ENCODE measurements around the gene INTS3. TPM values are rescaled to one million over a fixed set of nuclear protein-coding genes. Genes with fewer than 3 reads are reported as not detected.

Gene INTS3
- total and polyA plus RNA-seq, 12 donors: 25.4 to 46.1 (median 31.1) TPM

GRCh38 chr1:153794624-153795329, 66.9 kb downstream of the INTS3 start:
- WGBS, 2 donors: 64 to 66% methylated on average over 12 to 14 of the region's 14 CpGs
- no peaks in the 10 kb centered on the region for H3K9me3 ChIP-seq
- H3K36me3 ChIP-seq: peaks cover 0 to 3% (median 0%) of the 10 kb centered on the region in 9 donors
- DNase-seq (no peak), ATAC-seq (no peak)
- H3K4me1 ChIP-seq: peaks cover 0 to 33% (median 17%) of the 10 kb centered on the region in 9 donors
- intact Hi-C loops (cut with DNase I): loop anchor here in 6 of 10 donors (5.0 to 10.0 kb wide), 7 partner anchors 128 to 193 kb away; partner anchors contain the start of genes DENND4B (in 3 of the 6), RAB13 (in 2 of the 6), CREB3L4 (in 1 of the 6) and CRTC2 (in 1 of the 6)
- H3K27ac ChIP-seq: no peak overlapping the region
- H3K27me3 ChIP-seq: no peaks in the 10 kb centered on the region
- H3K4me3 ChIP-seq: no peak overlapping the region
- TF ChIP-seq CTCF (IDR thresholded peaks at IDR 0.05): no peak

GRCh38 chr1:153795330-153795837, 67.5 kb downstream of the INTS3 start:
- intact Hi-C loops (cut with DNase I): loop anchor here in 5 of 10 donors (5.0 to 10.0 kb wide), 7 partner anchors 127 to 192 kb away; partner anchors contain the start of genes DENND4B (in 3 of the 5), CREB3L4 (in 1 of the 5), CRTC2 (in 1 of the 5) and GATAD2B (in 1 of the 5)
- TF ChIP-seq CTCF (IDR thresholded peaks at IDR 0.05): no peak
- ATAC-seq (no peak), DNase-seq (no peak)
- 79 to 84% methylated on average over 18 of the region's 18 CpGs for WGBS, 2 donors
- Histone ChIP-seq H3K36me3 (peaks cover 0 to 6% (median 0%) of the 10 kb centered on the region in 9 donors), H3K4me3 (no peak overlapping the region), H3K27me3 (no peaks in the 10 kb centered on the region), H3K4me1 (peaks cover 0 to 26% (median 11%) of the 10 kb centered on the region in 9 donors), H3K27ac (no peak overlapping the region), H3K9me3 (no peaks in the 10 kb centered on the region)

GRCh38 chr1:153795934-153796785, 68.3 kb downstream of the INTS3 start:
- Histone ChIP-seq H3K4me3 (no peak overlapping the region), H3K27me3 (no peaks in the 10 kb centered on the region), H3K27ac (no peak overlapping the region), H3K9me3 (no peaks in the 10 kb centered on the region), H3K36me3 (peaks cover 0 to 8% (median 0%) of the 10 kb centered on the region in 9 donors), H3K4me1 (peaks cover 0 to 19% (median 4%) of the 10 kb centered on the region in 9 donors)
- intact Hi-C loops (cut with DNase I): loop anchor here in 7 of 10 donors (2.0 to 10.0 kb wide), 8 partner anchors 126 to 191 kb away; partner anchors contain the start of genes RAB13 (in 4 of the 7), DENND4B (in 3 of the 7), CREB3L4 (in 1 of the 7) and CRTC2 (in 1 of the 7)
- ATAC-seq (no peak), DNase-seq (no peak)
- WGBS, 2 donors: 86 to 91% methylated on average over 9 of the region's 9 CpGs
- no peak for TF ChIP-seq CTCF (IDR thresholded peaks at IDR 0.05)

All from heart right ventricle (tissue), 16 donors.